Left colon (tissue), 2 donors: Measurements from ENCODE around the gene GRIK5. TPM values are rescaled to one million over a fixed set of nuclear protein-coding genes. Genes with fewer than 3 reads are reported as not detected.

ENCODE experiments used
- ATAC-seq: fragments of 200-7000 bp; cut with Tn5 transposase; one replicate; pipeline ENCODE4 v1.9.1; 2020; ENCODE audit warnings: mild to moderate bottlenecking, moderate library complexity
- DNase-seq, 2 donors: peaks; one replicate each; pipeline ENCODE4 v3.0.0-alpha.2; 2020
- intact Hi-C, 2 donors: fragments of 100-400 bp; cut with DNase I in 1 of 2; cut with micrococcal nuclease in 1 of 2; formaldehyde crosslinking; loops; one replicate each; pipeline versions ENCODE4 v1.11.2 to v1.14.0; 2022; cut with DNase I, micrococcal nuclease
- total RNA-seq, 2 donors: library from RNA; stranded (reverse); fragmentation: NEBNext Ultra II Directional; extraction: Animal tissue kit (Norgen Biotek cat#: 25700); gene quantifications; one replicate each; pipeline ENCODE4 v1.2.1, GENCODE V29; 2021
- donor health status: DM: no; HTN: no; CAD: no.
- donor health status: DM: yes; HTN: yes; CAD: no.

The GRIK5 gene
- total RNA-seq, 2 donors from 2014 or later: 1.0 to 2.6 TPM

DNA sequence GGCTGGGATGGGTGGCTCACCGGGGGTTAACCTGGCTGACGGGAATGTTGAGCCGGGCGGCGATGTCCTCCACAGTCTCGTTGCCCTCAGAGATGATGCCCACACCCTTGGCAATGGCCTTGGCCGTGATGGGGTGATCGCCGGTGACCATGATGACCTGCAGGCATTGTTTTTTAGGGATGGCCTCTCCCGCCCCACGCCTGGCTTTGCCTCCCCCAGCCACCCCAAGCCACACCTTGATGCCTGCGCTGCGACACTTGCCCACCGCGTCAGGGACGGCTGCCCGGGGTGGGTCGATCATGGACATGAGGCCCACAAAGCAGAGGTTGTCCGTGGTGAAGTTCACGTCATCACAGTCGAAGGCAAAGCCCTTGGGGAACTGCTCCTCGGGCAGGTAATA, 92.1 kb downstream of the GRIK5 start:
- no peak for DNase-seq
- intact Hi-C loops: no loop called here
- ATAC-seq: no peak

DNA sequence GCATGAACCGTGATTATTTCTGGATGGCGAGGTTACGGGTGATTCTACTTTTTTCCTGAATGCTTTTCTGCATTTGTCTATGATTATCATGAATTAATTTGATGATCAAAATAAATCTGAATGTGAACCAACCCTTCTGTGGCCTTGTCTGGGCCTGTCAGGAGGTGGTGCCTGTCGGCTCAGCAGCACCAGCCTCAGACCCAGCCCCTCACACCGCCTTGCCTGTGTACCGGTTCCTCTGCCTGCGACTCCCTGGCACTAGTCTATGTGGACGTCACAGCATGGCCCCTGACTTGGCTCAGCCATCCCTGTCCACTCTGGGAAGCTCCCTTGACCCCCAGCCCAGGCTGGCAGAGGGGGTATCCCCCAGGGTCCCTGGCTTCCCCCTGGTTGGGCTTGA, 95.4 kb downstream of the GRIK5 start:
- DNase-seq: no peak
- intact Hi-C loops: no loop called here
- ATAC-seq: no peak

DNA sequence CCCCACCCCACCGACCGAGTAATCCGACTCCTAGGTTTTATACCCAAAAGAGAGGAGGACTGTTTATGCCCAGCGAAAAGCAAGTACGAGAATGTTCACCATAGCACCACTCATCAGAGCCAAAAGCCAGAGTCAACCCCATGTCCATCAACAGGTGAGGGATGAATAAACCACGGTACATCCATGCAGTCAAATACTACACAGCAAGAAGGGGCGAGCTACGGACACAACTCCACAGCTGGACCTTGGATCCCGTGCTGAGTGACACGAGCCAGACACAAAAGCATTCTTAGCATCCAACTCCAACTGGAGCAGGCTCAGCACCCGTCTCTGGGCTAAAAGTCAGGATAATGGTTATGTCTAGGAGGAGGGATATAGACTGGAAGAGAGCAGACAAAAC, 98.6 kb downstream of the GRIK5 start:
- intact Hi-C loops: no loop called here
- ATAC-seq: no peak

DNA sequence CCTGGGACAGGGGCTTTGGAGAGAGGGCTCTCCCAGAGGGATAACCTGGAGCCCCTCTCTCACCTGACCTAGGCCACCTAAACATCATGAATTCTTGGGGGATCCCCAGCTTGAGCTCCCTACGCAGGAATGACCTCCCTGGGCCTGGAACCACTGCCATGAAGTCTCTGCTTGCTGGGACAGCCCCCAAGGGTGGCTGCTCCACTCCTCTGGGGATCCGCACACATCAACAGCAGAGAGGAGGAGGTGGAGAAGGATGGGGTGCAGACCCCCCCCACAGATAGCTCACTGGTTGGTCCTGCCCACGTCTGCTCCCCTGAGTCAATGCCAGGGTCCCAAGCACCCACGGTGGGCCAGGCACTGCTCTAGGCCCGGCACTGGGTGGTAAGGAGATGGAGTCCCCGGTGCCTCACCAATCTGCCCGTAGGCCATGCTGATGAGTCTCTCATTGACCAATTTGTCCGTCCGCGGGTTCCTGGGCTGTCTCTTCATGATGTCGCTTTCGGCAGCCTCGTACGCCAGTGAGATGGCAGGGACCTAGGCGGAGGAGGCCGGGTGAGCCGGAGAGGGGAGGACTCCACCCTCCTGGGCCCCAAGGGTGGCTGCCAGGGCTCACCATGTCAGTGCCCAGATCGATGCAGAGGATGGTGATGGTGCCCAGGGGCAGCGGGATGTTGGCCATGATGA, 100.1 kb downstream of the GRIK5 start:
- intact Hi-C loops: no loop called here
- ATAC-seq (no peak), DNase-seq (no peak)

More for the DNA sequence above, 98.6 kb downstream of the GRIK5 start:
- DNase-seq: no peak

DNA sequence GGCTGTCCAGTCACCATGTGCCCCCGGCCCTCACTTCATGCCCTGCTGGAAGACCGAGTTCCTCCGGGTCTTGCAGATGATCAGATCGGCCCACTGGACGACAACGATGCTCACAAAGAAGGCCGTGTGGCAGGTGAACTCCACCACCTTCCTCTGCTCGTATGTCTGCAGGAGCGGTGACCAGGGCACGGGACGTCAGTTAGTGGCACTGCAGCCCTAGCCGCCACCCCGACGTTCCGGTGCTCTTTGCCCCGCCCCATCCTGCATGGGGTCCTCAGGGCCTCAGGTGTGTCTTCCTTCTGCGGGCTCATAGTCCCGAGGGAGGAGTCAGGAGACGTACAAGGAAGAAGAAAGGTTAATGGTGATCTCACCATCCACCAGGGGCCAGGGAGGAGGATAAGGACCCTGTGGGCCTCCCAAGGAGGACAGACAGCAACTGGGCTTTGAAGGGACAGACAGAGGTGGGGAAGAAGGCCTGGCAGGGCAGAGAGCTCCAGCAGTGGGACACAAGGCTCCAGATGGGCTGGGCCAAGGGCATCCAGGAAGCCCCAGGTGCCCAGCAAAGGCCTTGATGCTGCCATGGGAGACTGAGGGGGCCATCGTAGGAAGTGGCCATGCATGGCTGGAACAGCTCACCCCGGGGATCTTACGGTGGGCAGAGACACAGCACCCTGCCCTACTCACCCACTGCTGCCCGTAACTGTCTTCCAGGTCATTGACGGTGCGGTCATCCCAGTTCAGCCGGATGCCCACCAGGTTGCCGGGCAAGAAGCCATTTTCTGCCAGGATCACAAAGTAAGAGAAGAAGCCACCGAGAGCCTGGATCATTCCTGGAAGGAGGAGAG, 101.0 kb downstream of the GRIK5 start:
- ATAC-seq (peak; percentile 66), DNase-seq (no peak)
- intact Hi-C loops: no loop called here

DNA sequence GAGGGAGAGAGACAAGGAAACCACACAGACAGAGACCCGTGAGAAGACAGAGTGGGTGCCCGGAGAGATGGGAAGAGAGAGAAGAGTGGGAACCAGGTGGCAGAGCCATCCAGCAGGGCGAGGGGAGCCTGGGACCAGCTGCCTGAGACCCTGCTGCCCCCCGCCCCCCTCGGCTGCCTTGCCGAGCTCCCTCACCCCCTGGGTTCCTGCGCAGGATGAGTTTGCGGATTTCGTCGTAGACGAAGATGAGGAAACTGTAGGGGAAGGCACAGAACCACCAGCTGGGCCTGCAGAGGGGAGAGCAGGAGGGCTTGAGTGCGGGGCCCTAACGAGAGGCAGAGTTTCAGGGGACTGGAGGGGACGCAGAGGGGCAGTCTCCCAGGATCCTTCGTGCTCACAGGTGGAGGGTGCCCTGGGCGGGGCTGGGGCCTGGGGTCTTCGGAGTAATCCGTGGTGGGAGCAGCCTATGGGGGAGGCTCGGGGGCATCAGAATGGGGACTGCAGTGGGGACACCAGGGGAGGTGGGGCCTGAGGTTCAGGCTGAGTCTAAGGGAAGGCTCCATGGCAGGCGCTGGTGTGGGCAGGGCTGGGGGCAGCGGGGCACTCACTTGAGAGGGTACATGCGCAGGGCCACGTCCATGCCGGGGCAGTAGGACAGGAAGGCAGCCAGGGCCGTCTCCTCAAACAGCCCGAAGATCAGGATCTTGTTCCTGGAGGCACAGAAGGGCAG, 102.8 kb downstream of the GRIK5 start:
- intact Hi-C loops: no loop called here
- ATAC-seq (no peak), DNase-seq (no peak)

DNA sequence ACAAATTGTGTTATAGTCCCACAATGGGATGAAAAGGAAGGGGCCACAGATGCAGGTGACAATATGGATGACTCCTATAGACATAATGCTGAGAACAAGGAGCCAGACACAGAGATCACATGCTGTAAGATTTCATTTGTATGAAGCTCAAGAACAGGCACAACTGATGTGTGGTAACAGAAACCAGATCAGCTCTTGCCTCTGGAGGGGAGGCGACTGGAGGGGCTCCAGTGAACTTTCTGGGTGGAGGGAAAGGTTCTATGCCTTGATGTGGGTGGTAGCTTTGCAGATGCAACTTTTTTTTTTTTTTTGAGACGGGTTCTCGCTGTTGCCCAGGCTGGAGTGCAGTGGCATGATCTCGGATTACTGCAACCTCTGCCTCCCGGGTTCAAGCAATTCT, 104.9 kb downstream of the GRIK5 start:
- intact Hi-C loops: no loop called here
- ATAC-seq: no peak
- DNase-seq: no peak

- intact Hi-C loops: no loop called here
- ATAC-seq: no peak
These were observed 109.0 kb downstream of the GRIK5 start for GRCh38 chr19:41960973-41961372.

DNA sequence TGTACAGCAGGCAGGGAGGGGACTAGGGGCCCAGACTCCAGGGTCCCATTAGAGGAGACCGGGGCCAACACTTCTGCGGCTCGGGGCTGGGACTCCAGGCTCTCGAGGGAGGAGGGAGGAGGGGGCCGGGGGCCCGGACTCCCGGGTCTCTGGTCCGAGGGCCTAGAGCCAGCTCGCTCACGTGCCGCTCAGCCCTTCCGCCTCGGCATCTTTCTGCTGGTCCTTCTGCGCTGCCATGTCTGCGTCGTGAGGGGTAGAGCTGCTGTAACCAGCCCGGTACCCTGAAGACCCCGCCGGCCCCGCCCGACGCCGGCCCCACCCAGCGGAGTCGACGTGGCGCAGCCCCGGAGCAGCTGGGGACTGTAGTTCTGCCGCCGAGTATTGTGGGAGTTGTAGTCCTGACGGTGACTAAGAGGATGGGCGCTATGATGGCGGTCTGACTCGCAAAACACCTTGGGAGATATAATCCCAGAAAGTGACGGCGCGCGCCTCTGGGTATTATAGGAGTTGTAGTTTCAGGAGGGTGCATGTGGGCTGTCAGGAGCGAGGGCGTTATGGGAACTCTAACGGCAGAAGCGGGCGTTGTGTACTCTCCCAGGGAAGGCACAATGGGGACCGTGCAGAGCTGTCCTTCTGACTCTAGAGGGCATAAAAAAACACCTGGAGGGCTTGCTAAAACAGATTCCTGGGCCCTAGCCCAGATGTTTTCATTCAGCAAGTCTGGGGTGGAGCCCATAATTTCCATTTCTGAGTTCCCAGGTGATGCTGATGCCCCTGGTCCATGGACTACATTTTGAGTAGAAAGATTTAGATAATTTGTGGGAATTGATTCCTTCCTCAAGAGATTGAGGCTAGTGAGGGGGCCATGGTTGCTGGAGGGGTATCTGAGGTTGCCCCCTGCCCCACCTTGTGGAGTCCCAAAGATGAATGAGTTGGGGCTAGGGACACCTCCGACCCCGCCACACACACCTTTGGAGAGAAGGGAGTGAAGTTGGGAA, 110.7 kb downstream of the GRIK5 start, which contains the start of gene RABAC1:
Gene RABAC1, minus strand, starts transcription at position 266 of the 998 bp plus-strand sequence. Its CDS starts 29 bp downstream, at position 237.
- ATAC-seq (peak; percentile 69), DNase-seq (peak; percentile 93)
- intact Hi-C loops: loop anchor here in 1 of 2 donors (10.0 kb wide), 1 partner anchor 85 kb away; the partner anchor contains the start of gene CD79A

More at GRCh38 chr19:41960973-41961372, 109.0 kb downstream of the GRIK5 start:
- no peak for DNase-seq

DNA sequence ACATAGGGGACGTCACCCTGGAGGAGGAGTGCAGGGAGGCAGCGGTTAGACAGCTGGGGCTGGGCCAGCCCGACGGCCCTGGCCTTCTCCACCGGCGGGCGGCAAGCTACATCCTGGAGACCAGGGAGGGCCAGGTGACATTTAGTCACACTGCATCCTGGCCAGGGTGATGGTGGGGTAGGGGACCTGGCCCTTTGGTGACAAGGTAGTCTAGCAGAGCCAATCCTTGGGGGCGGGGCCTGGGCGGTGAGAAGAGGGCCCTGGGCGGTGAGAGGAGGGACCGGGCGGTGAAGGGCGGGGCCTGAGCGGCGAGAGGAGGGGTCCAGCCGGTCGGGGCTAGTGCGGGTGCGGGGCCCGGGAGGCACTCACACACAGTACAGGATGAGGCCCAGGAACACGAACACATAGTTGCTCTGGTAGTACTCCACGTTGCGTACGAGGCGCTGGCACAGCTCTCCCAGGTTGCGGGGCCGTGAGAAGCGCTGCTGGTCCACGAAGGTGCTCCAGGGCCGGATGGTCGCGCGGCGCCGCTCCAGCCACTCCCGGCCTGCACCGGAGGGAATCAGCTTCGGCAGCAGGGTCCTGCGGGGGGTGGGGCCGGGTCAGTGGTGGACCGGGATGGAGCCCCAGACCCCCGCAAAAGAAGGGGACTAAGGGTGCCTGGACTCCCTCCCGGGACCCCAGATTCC, 111.5 kb downstream of the GRIK5 start:
- ATAC-seq: peak; percentile 72
- intact Hi-C loops: loop anchor here in 1 of 2 donors (10.0 kb wide), 1 partner anchor 84 kb away; the partner anchor contains the start of gene CD79A

GRCh38 chr19:41957838-41958366, 112.1 kb downstream of the GRIK5 start:
- peak; percentile 70 to 84 for DNase-seq
- ATAC-seq: peak; percentile 71
- intact Hi-C loops: loop anchor here in 1 of 2 donors (10.0 kb wide), 1 partner anchor 83 kb away; the partner anchor contains the start of gene CD79A

More for the DNA sequence above, 111.5 kb downstream of the GRIK5 start:
- DNase-seq: peak; percentile 95 to 97

DNA sequence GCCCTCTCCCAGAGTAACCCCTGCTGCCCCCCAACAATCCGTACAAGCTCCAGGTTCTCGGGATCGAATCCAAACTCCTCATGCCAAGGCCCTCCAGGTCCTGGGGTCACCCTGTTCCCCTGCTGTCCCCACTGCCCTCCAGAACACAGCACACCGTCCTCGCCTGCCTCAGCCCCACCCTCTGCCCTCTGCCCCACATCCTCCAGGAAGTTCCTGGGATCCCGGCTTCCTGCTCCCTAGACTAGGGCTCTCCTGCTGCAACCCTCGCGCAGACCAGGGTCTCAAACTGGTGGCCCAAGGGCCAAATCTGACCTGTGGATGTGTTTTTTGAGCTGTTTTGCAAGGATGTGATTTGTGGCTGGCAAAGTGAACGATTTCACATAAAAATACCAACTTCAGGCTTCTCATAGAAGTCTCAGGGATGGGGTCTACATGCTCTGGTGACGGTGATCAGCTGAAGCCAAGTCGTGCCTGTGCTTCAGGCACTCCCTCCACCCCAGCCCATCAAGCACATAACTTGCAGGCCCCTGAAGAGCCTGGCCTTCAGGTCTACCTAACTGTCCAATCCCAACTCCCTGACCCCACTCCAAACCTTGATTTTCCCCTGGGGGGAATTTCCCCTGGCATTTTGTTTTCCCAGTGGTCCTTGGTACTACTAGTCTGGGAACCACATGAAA, 112.7 kb downstream of the GRIK5 start:
- peak; percentile 83 to 85 for DNase-seq
- intact Hi-C loops: loop anchor here in 1 of 2 donors (10.0 kb wide), 1 partner anchor 82 kb away; the partner anchor contains the start of gene CD79A
- ATAC-seq: peak; percentile 64

GRCh38 chr19:41956621-41957020, 113.4 kb downstream of the GRIK5 start:
- ATAC-seq (peak; percentile 30), DNase-seq (peak; percentile 60 to 66)
- intact Hi-C loops: loop anchor here in 1 of 2 donors (10.0 kb wide), 1 partner anchor 82 kb away; the partner anchor contains the start of gene CD79A

DNA sequence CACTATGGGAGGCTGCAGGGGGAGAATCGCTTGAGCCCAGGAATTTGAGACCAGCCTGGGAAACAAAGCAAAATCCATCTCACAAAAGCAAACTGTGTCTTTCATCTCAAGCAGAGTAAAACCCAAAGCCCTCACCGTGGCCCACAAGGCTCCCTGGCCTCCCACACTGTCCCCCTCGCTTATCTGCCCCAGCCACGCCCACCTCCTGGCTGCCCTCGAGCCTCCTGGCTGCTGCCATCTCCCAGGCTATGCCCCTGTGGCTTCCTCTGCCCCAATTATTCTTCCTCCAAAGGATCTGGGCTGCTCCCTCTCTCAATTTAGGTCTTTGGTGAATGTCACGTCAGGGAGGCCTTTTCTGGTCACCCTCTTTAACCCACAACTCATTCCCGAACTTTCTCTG, 114.5 kb downstream of the GRIK5 start:
- intact Hi-C loops: loop anchor here in 1 of 2 donors (10.0 kb wide), 1 partner anchor 81 kb away; the partner anchor contains the start of gene CD79A
- ATAC-seq: no peak
- no peak for DNase-seq

DNA sequence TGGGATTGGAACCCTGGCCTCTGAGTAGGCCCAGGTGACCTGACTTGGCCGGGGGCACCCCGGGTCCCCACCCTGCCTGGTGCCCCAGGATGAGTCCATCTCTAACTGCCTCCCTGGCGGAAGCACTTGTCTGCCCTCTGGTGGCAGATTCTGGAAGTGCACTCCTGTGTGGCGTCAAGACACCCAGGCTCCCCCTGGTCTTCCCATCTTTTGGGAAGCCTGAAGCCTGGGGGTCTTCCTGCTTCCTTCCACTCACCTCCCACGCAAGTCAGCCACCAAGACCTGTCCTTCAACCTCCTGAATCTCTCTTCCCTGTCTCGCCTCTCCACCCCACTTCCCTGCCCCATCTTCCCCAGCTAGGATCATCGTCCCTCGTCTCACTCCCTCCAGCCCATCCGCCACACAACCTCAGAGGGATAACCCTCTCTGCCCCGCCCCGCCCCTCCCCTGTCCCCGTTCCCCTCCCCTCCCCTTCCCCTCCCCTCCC, 118.3 kb downstream of the GRIK5 start:
- DNase-seq (peak; percentile 71 to 90), ATAC-seq (peak; percentile 53)
- intact Hi-C loops: loop anchor here in 1 of 2 donors (10.0 kb wide), 1 partner anchor 77 kb away; the partner anchor contains the start of gene CD79A
